Measurements from ENCODE around the gene TMEM87B.

- no peak for TF ChIP-seq CTCF (IDR thresholded peaks at IDR 0.05)
- no peak for TF ChIP-seq POLR2A (IDR thresholded peaks at IDR 0.05)
Measured at GRCh38 chr2:112147382-112148168, 92.5 kb downstream of the TMEM87B start.
